Suprapubic skin (tissue), 4 donors: ENCODE data around the gene PCAT7. TPM values are rescaled to one million over a fixed set of nuclear protein-coding genes. Genes with fewer than 3 reads are reported as not detected.

ENCODE experiments used
- DNase-seq, 2 donors: peaks; one replicate each; pipeline ENCODE4 v3.0.0-alpha.2; 2019; ENCODE audit warnings: low spot score in 2 of 2
- H3K27ac ChIP-seq: fragments of 200-600 bp; sonication (generic); one replicate; pipeline ENCODE4 v1.5.1; 2019
- H3K27me3 ChIP-seq: fragments of 200-600 bp; sonication (generic); one replicate; pipeline ENCODE4 v1.5.1; 2019
- H3K36me3 ChIP-seq: fragments of 200-600 bp; sonication (generic); one replicate; pipeline ENCODE4 v1.5.1; 2019
- H3K4me1 ChIP-seq: fragments of 200-600 bp; sonication (generic); one replicate; pipeline ENCODE4 v1.5.1; 2019
- H3K4me3 ChIP-seq: fragments of 200-600 bp; sonication (generic); one replicate; pipeline ENCODE4 v1.5.1; 2019; ENCODE audit warnings: mild to moderate bottlenecking
- H3K9me3 ChIP-seq: fragments of 200-600 bp; sonication (generic); one replicate; pipeline ENCODE4 v1.5.1; 2019
- EP300 ChIP-seq: sonication (generic); formaldehyde crosslinking; IDR thresholded peaks from one replicate; pipeline ENCODE4 v1.6.1; 2017; ENCODE audit warnings: antibody characterized with exemption
- POLR2A ChIP-seq, 2 donors: fragments of 450-650 bp; IDR thresholded peaks; one replicate each; pipeline ENCODE4 v1.6.1; 2017; ENCODE audit warnings: antibody characterized with exemption in 2 of 2, mild to moderate bottlenecking in 2 of 2, moderate library complexity in 2 of 2
- POLR2AphosphoS5 ChIP-seq, 3 donors: sonication (generic); formaldehyde crosslinking; IDR thresholded peaks; one replicate each; pipeline ENCODE4 v1.6.1; 2017; ENCODE audit warnings: antibody characterized with exemption in 3 of 3
- WGBS: methylation state at CpG from one replicate; pipeline ENCODE4 v1.1.5; 2018; 5-methylcytosine and 5-hydroxymethylcytosine counted together
- total RNA-seq, 4 donors: library from RNA; depleted of rRNA; stranded (reverse); fragments of >200 nt; gene quantifications; one replicate each; pipeline ENCODE4 v1.1.0, GENCODE V29; 2016
- TF ChIP-seq, protein P1 (sequence below), 2 donors: fragments of 200-600 bp in 1 of 2; fragments of 450-650 bp in 1 of 2; sonication (generic) in 1 of 2; IDR thresholded peaks; one replicate each; pipeline ENCODE4 v1.5.1; 2016 to 2019; ENCODE audit warnings: antibody characterized with exemption in 2 of 2, mild to moderate bottlenecking in 1 of 2, moderate library complexity in 1 of 2

Gene PCAT7
- total RNA-seq, 4 donors from 2014 or later, result 0.87 TPM; not detected in 3

DNA sequence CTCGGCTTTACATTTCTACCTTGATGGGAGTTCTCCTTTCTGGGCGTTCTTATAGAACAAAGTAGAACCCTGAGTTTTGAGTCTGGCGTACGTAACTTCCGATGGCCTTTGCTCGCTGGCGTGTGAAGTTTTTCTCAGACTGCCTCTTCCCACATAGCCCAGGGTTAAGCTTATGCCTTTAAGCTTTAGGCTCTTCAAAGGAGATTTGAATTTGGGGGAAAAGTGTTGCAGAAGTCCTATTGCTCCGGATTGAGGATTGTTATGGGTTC lies 52.5 kb downstream of the PCAT7 start:
- Histone ChIP-seq H3K27me3 (peaks cover 4% of the 10 kb centered on the region), H3K4me1 (peaks cover 3% of the 10 kb centered on the region), H3K4me3 (no peak overlapping the region), H3K9me3 (no peaks in the 10 kb centered on the region), H3K27ac (no peak overlapping the region), H3K36me3 (no peaks in the 10 kb centered on the region)
- DNase-seq, result no peak
- 96% methylated on average over 8 of the region's 8 CpGs for WGBS
- no peak for TF ChIP-seq POLR2AphosphoS5 (IDR thresholded peaks at IDR 0.05)
- TF ChIP-seq, protein P1, sequence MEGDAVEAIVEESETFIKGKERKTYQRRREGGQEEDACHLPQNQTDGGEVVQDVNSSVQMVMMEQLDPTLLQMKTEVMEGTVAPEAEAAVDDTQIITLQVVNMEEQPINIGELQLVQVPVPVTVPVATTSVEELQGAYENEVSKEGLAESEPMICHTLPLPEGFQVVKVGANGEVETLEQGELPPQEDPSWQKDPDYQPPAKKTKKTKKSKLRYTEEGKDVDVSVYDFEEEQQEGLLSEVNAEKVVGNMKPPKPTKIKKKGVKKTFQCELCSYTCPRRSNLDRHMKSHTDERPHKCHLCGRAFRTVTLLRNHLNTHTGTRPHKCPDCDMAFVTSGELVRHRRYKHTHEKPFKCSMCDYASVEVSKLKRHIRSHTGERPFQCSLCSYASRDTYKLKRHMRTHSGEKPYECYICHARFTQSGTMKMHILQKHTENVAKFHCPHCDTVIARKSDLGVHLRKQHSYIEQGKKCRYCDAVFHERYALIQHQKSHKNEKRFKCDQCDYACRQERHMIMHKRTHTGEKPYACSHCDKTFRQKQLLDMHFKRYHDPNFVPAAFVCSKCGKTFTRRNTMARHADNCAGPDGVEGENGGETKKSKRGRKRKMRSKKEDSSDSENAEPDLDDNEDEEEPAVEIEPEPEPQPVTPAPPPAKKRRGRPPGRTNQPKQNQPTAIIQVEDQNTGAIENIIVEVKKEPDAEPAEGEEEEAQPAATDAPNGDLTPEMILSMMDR (IDR thresholded peaks at IDR 0.05), result no peak
- no peak for TF ChIP-seq POLR2A (IDR thresholded peaks at IDR 0.05)

DNA sequence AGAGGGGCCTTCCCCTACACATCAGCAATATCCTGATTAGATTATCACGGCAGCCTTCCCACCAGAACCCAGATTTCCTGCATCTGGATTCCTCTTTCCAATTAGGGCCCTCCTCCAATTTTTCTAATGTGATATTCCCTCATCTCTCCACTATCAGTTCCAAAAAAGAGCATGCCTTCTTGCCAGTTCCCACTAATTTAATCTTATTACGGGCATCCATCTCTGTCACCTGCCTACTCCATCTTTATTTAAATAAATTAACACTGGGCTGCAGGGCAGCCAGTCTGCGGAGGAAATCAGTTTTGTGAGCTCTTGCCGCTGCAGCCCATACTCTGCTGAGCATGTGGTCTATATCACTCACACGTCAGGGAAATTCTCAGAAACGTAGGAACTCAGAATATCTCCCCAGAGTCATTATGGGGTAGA lies 55.3 kb downstream of the PCAT7 start:
- Histone ChIP-seq H3K36me3 (no peaks in the 10 kb centered on the region), H3K4me1 (no peaks in the 10 kb centered on the region), H3K4me3 (no peak overlapping the region), H3K27me3 (peaks cover 4% of the 10 kb centered on the region), H3K27ac (no peak overlapping the region), H3K9me3 (no peaks in the 10 kb centered on the region)
- TF ChIP-seq POLR2AphosphoS5 (IDR thresholded peaks at IDR 0.05) (no peak), POLR2A (IDR thresholded peaks at IDR 0.05) (no peak), EP300 (no peak)
- TF ChIP-seq, protein P1 (IDR thresholded peaks at IDR 0.05), result no peak
- DNase-seq, result no peak
- WGBS, result 85% methylated on average over 6 of the region's 6 CpGs

DNA sequence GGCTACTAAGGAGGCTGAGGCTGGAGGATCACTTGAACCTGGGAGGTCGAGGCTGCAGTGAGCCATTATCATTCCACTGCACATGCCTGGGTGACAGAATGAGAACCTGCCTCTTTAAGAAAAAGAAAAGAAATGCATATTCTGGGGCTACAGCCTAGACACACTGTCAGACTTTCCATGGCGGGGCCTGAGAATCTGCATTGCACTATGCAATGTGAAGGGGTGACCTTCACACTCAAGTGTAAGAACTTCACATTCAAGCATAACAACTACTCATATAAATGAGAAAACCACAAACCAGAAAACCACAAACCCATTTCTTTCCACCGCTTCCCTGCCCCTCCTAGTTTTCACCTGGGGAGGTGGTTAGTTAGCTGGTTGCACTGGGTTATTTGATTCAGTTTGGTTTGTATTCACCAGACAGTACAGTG lies 56.8 kb downstream of the PCAT7 start:
- Histone ChIP-seq H3K4me3 (no peak overlapping the region), H3K27ac (no peak overlapping the region), H3K4me1 (no peaks in the 10 kb centered on the region), H3K27me3 (no peaks in the 10 kb centered on the region), H3K9me3 (no peaks in the 10 kb centered on the region), H3K36me3 (no peaks in the 10 kb centered on the region)
- WGBS, result 75% methylated on average over 3 of the region's 3 CpGs
- TF ChIP-seq, protein P1 (IDR thresholded peaks at IDR 0.05), result no peak
- TF ChIP-seq EP300 (no peak), POLR2A (IDR thresholded peaks at IDR 0.05) (no peak), POLR2AphosphoS5 (IDR thresholded peaks at IDR 0.05) (no peak)
- DNase-seq, result no peak

DNA sequence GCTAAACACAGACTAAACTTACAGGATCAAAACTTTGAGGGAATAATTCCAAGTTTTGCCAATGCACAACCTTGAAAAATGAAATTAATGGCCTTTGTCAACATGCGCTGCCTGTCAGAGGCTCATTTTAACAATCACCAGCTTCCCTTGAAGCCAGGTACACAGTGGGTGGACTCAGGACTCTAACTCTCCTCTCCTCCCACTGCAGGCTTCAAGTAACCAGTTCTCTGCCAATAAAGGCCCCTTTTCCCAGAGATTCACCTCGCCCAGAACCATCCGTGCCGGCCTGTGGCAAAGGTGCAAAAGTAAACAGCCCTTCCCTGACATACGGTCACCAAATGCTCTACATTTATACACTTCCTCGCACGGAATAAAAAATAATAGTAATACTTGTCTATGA lies 57.2 kb downstream of the PCAT7 start:
- H3K27me3 ChIP-seq, result no peaks in the 10 kb centered on the region
- no peaks in the 10 kb centered on the region for H3K36me3 ChIP-seq
- no peak for DNase-seq
- no peak overlapping the region for H3K4me3 ChIP-seq
- H3K27ac ChIP-seq, result no peak overlapping the region
- 81% methylated on average over 7 of the region's 7 CpGs for WGBS
- no peaks in the 10 kb centered on the region for H3K9me3 ChIP-seq
- H3K4me1 ChIP-seq, result no peaks in the 10 kb centered on the region
- no peak for TF ChIP-seq EP300
- TF ChIP-seq POLR2A (IDR thresholded peaks at IDR 0.05), result no peak
- TF ChIP-seq POLR2AphosphoS5 (IDR thresholded peaks at IDR 0.05), result no peak
- TF ChIP-seq, protein P1 (IDR thresholded peaks at IDR 0.05), result no peak

DNA sequence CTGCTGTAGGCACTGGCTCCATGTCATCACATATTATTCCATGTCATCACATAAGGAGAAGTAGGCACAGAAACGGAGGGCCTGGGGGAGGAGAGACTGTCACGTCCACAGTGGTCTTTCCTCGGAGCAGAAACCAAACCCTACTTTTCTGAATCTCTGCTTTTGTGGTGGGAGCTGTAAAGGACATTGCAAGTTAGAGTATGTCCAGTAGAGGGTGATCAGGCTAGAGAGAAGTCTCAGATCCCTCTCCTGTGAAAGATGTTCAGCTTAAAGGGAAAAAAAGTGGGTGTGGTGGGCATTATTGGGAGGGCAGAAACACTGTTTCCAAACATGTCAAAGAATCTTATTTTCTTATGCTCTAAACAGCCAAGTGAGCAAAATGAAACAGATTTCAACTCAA lies 58.1 kb downstream of the PCAT7 start:
- no peak overlapping the region for H3K4me3 ChIP-seq
- TF ChIP-seq POLR2AphosphoS5 (IDR thresholded peaks at IDR 0.05), result no peak
- TF ChIP-seq, protein P1 (IDR thresholded peaks at IDR 0.05), result no peak
- no peaks in the 10 kb centered on the region for H3K4me1 ChIP-seq
- no peaks in the 10 kb centered on the region for H3K9me3 ChIP-seq
- H3K27me3 ChIP-seq, result no peaks in the 10 kb centered on the region
- H3K27ac ChIP-seq, result no peak overlapping the region
- WGBS, result 95% methylated on average over 3 of the region's 3 CpGs
- no peak for DNase-seq
- no peaks in the 10 kb centered on the region for H3K36me3 ChIP-seq
